HG02763 (cell line): ENCODE data around the gene CHTOP.

ENCODE experiments used
- ATAC-seq: cut with Tn5 transposase; IDR thresholded peaks from one replicate; pipeline ENCODE4 v1.9.1; 2021; ENCODE audit warnings: mild to moderate bottlenecking, moderate library complexity; ENCODE audit not compliant: unreplicated experiment

The CHTOP gene

DNA sequence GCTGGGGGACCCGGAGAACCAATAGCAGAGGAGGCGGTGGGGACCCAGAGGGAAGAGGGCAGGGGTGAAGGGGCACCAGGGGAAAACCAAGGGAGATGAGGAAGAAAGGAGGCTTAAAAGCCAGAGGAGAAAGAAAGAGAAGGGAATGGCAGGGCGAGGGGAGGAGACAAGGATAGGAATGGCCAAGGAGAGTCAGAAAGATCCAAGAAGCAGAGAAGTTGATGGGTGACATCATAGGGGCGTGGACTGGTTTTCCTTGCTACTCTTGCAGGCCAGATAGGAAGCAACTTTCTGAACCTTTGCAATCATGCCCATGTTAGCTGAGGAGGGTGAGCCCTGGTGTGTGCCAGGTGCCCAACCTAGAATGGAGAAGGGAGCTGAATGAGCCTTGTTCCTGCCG, 50.0 kb downstream of the CHTOP start:
- ATAC-seq: no peak

DNA sequence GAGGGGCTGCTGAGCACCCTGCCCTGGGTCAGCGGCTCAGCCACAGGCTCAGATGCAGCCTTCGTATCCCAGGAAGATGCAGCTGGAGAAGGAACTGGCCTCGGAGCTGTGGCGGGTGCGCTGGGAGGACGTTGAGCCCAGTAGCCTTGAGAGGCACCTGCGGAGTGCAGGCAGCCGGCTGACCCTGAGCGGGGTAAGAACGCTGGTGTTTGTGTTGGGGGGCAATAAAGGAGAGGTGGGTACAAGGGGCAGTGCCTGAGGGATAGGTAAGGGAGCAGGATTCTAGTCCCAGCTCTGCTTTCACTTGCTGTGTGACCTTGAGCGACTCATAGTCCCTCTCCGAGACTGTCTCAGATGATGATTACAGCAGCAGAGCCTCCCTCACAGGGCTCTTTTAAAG, 51.0 kb downstream of the CHTOP start:
- no peak for ATAC-seq

DNA sequence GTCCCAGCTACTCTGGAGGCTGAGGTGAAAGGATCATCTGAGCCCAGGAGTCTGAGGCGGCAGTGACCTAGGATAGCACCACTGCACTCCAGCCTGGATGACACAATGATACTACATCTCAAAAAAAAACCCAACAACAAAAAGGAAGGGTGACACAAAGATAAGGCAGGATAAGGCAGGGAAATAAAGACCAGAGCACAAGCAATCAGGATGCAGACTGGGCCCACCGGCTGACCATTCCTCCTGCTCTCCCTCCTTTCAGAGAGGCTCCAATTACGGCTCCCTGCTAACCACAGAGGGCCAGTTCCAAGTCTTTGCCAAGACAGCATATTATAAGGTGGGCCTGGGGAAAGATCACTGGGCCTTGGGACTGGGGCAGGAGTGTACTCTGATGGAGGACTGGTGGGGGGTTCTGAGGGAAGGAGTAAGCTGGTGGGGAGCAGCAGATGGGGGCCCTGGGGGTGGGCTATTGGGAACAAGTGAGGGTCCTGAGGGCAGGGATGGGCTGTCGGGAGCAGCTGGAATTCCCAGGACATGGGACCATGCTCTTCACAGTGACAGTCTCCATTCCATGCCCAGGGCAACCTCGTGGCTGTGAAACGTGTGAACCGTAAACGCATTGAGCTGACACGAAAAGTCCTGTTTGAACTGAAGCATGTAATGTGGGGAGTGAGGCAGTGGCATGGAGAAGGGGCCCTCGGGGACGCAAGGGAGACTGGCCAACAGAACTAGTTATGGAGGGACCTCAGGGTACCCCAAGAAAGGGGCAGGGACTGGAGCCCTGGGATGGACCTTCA, 51.9 kb downstream of the CHTOP start:
- no peak for ATAC-seq

DNA sequence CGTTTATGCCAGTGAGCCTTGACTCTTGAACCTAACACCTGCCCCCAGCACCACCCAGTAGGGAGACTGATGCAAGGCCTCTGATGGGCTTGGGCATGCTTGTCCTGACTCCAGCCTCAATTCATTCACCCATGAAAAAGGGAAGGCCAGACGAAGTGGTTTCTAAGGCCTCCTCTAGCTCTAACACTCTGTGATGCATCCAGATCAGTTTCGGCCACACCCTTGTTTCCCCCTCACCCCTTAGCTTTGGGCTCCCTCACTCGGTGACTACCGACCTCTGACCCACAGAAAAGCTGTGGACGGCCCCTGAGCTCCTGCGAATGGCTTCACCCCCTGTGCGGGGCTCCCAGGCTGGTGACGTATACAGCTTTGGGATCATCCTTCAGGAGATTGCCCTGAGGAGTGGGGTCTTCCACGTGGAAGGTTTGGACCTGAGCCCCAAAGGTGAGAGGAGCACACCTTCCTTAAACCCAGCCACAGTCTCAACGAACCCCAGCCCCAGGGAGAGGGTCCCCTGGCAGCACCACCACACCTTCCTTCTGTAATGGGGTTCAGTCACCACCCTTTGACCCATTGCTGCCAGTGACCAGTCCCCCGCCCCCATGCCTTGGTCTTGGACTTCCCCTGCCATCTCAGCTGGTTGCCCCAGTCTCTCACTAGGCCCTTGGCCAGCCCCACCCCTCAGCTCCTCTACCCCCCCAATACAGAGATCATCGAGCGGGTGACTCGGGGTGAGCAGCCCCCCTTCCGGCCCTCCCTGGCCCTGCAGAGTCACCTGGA, 53.7 kb downstream of the CHTOP start:
- no peak for ATAC-seq

DNA sequence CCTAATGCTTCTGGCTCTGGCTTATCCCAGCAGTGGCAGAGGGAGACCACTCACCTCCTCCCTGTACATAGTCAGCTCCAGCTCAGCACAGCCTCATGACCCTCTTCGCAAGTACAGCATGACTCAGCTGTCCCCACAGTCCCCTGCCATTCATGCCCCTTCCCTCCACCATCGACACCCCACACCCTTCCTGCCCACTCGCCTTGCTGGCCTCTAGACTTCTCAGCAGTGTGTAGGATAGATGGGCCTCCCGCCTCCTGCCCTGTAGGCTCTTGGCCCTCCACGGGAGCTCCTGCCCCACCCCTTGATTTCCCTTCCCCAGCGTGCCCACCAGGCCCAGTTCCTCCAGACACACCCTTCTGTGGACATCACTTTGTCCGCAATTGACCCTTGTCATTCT, 54.4 kb downstream of the CHTOP start:
- ATAC-seq: no peak

DNA sequence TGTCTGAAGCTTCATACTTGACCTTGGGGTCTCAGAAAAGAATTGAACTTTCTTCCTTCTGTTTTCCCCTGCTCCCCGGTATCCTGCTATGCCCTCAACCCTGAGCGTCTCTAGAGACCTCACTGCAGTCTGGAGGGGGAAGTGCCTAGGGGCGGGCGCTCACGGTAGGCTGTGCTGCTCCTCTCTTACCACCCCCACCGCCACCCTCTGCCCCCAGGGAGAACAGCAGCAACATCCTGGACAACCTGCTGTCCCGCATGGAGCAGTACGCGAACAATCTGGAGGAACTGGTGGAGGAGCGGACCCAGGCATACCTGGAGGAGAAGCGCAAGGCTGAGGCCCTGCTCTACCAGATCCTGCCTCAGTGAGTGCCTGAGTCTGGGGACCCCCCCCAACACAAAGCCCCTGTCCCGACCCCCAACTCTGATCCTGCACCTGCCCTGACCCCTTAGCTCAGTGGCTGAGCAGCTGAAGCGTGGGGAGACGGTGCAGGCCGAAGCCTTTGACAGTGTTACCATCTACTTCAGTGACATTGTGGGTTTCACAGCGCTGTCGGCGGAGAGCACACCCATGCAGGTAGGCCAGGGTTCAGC, 55.0 kb downstream of the CHTOP start:
- ATAC-seq: no peak

DNA sequence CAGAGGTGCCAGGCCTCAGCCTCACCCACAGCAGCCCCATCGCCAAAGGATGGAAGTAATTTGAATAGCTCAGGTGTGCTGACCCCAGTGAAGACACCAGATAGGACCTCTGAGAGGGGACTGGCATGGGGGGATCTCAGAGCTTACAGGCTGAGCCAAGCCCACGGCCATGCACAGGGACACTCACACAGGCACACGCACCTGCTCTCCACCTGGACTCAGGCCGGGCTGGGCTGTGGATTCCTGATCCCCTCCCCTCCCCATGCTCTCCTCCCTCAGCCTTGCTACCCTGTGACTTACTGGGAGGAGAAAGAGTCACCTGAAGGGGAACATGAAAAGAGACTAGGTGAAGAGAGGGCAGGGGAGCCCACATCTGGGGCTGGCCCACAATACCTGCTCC, 59.6 kb downstream of the CHTOP start:
- ATAC-seq: no peak
